Liver (tissue), 9 donors: ENCODE data around the gene GNG13. TPM values are rescaled to one million over a fixed set of nuclear protein-coding genes. Genes with fewer than 3 reads are reported as not detected.

Source experiments
- DNase-seq: peaks from one replicate; pipeline ENCODE4 v3.0.0-alpha.2; 2017; ENCODE audit warnings: low spot score
- H3K27ac ChIP-seq, 2 donors: one replicate each; pipeline ENCODE4 v1.7.0; 2013; ENCODE audit warnings: inconsistent platforms in 2 of 2, low read length in 2 of 2, control low read depth in 1 of 2, low read depth in 1 of 2, mild to moderate bottlenecking in 1 of 2
- H3K27me3 ChIP-seq, 4 donors: one replicate each; pipeline versions ENCODE4 v1.6.1 to v1.7.0; 2013; ENCODE audit warnings: low read length in 3 of 4, inconsistent platforms in 1 of 4, mild to moderate bottlenecking in 1 of 4, moderate library complexity in 1 of 4; ENCODE audit not compliant: control insufficient read depth in 4 of 4, insufficient read depth in 4 of 4
- H3K36me3 ChIP-seq, 4 donors: one replicate each; pipeline versions ENCODE4 v1.6.1 to v1.7.0; 2013; ENCODE audit warnings: low read length in 3 of 4, mild to moderate bottlenecking in 3 of 4, low read depth in 1 of 4, moderate library complexity in 1 of 4; ENCODE audit not compliant: control insufficient read depth in 4 of 4, insufficient read depth in 3 of 4
- H3K4me1 ChIP-seq, 4 donors: one replicate each; pipeline versions ENCODE4 v1.6.1 to v1.7.0; 2013; ENCODE audit warnings: low read length in 3 of 4, mild to moderate bottlenecking in 3 of 4, moderate library complexity in 1 of 4; ENCODE audit not compliant: control insufficient read depth in 4 of 4, insufficient read depth in 4 of 4
- H3K4me3 ChIP-seq, 3 donors: one replicate each; pipeline versions ENCODE4 v1.6.1 to v1.7.0; 2013; ENCODE audit warnings: low read length in 3 of 3, control low read depth in 1 of 3, low read depth in 1 of 3, mild to moderate bottlenecking in 1 of 3
- H3K9ac ChIP-seq, 2 donors: one replicate each; pipeline ENCODE4 v1.7.0; 2013; ENCODE audit warnings: low read length in 2 of 2, mild to moderate bottlenecking in 2 of 2, moderate library complexity in 2 of 2, control low read depth in 1 of 2, low read depth in 1 of 2
- H3K9me3 ChIP-seq, 4 donors: one replicate each; pipeline versions ENCODE4 v1.6.1 to v1.7.0; 2013; ENCODE audit warnings: low read length in 3 of 4; ENCODE audit not compliant: control insufficient read depth in 4 of 4
- CTCF ChIP-seq: fragments of 150-350 bp; IDR thresholded peaks from 2 replicates; pipeline ENCODE4 v1.5.1; 2017; ENCODE audit warnings: improper control_type of control experiment, low read depth, low read length; ENCODE audit not compliant: missing input control
- EGR1 ChIP-seq, 2 donors: IDR thresholded peaks; 2 replicates each; pipeline ENCODE4 v1.6.1; 2016 to 2018; ENCODE audit warnings: antibody characterized with exemption in 2 of 2, low read depth in 2 of 2
- FOXA1 ChIP-seq: IDR thresholded peaks from 2 replicates; pipeline ENCODE4 v1.6.1; 2016; ENCODE audit warnings: antibody characterized with exemption
- FOXA2 ChIP-seq: IDR thresholded peaks from 2 replicates; pipeline ENCODE4 v1.6.1; 2016; ENCODE audit warnings: antibody characterized with exemption
- GABPA ChIP-seq, 2 donors: IDR thresholded peaks in 1 of 2; conservative IDR thresholded peaks in 1 of 2; 2 replicates each; pipeline ENCODE4 v1.6.1; 2016; ENCODE audit warnings: antibody characterized with exemption in 2 of 2, mild to moderate bottlenecking in 1 of 2, moderate library complexity in 1 of 2
- HNF4A ChIP-seq, 2 donors: conservative IDR thresholded peaks; 2 replicates each; pipeline ENCODE4 v1.6.1; 2016; ENCODE audit warnings: antibody characterized with exemption in 2 of 2, mild to moderate bottlenecking in 2 of 2
- JUND ChIP-seq, 2 donors: IDR thresholded peaks; 2 replicates each; pipeline ENCODE4 v1.6.1; 2016; ENCODE audit warnings: antibody characterized with exemption in 2 of 2
- MAX ChIP-seq: IDR thresholded peaks from 2 replicates; pipeline ENCODE4 v1.6.1; 2016; ENCODE audit warnings: antibody characterized with exemption
- RAD21 ChIP-seq, 2 donors: IDR thresholded peaks; 2 replicates each; pipeline ENCODE4 v1.6.1; 2016; ENCODE audit warnings: antibody characterized with exemption in 2 of 2, mild to moderate bottlenecking in 2 of 2
- SP1 ChIP-seq: IDR thresholded peaks from 2 replicates; pipeline ENCODE4 v1.6.1; 2018; ENCODE audit warnings: antibody characterized with exemption, mild to moderate bottlenecking
- TAF1 ChIP-seq: conservative IDR thresholded peaks from 2 replicates; pipeline ENCODE4 v1.6.1; 2016; ENCODE audit warnings: antibody characterized with exemption, mild to moderate bottlenecking
- YY1 ChIP-seq: IDR thresholded peaks from 2 replicates; pipeline ENCODE4 v1.6.1; 2016; ENCODE audit warnings: antibody characterized with exemption, mild to moderate bottlenecking
- WGBS: extraction: QIAGEN DNeasy Blood & Tissue Kit; methylation state at CpG from one replicate; pipeline ENCODE4 v1.1.7; 2013; 5-methylcytosine and 5-hydroxymethylcytosine counted together
- polyA plus RNA-seq, 2 donors: library from polyadenylated mRNA; stranded (reverse) in 1 of 2; unstranded in 1 of 2; fragments of 200-250 nt in 1 of 2; fragments of >200 nt in 1 of 2; fragmentation: Nextera tagmentation in 1 of 2; extraction: Ambion mirVana in 1 of 2; gene quantifications; one replicate each; pipeline versions ENCODE4 v1.2.1 to v1.2.3, GENCODE V29; 2013 to 2015
- total RNA-seq, 2 donors: library from RNA; depleted of rRNA; stranded (reverse); fragments of >200 nt; gene quantifications; one replicate each; pipeline ENCODE4 v1.2.3, GENCODE V29; 2014
- TF ChIP-seq, protein P1 (sequence below): IDR thresholded peaks from 2 replicates; pipeline ENCODE4 v1.6.1; 2016; ENCODE audit warnings: antibody characterized with exemption
- TF ChIP-seq, protein P2 (sequence below): IDR thresholded peaks from 2 replicates; pipeline ENCODE4 v1.6.1; 2016; ENCODE audit warnings: antibody characterized with exemption
- donor health status: healthy.
- donor health status: healthy.
- donor health status: healthy.
- donor health status: healthy.
- donor health status: healthy.

Gene GNG13
- total and polyA plus RNA-seq, 4 donors = not detected

- DNase-seq = no peak
- TF ChIP-seq RAD21 (IDR thresholded peaks at IDR 0.05) (peak in 1 of 2 donors; percentile 70), CTCF (peak; percentile 24), TAF1 (no peak), EGR1 (IDR thresholded peaks at IDR 0.05; ENCODE audit: low read depth in 2 of 2) (no peak), MAX (no peak)
- no peak overlapping the region for H3K9ac ChIP-seq
- no peak overlapping the region for H3K4me3 ChIP-seq
- WGBS = 13% methylated on average over 67 of the region's 67 CpGs
- H3K9me3 ChIP-seq = no peaks in the 10 kb centered on the region
- peaks cover 0 to 4% (median under 1%) of the 10 kb centered on the region in 4 donors for H3K4me1 ChIP-seq
- H3K36me3 ChIP-seq = no peaks in the 10 kb centered on the region
- peaks cover 2 to 9% (median 6%) of the 10 kb centered on the region in 4 donors for H3K27me3 ChIP-seq
- no peak overlapping the region for H3K27ac ChIP-seq
Observed at GRCh38 chr16:813204-813915, 12.8 kb upstream of the GNG13 start.

DNA sequence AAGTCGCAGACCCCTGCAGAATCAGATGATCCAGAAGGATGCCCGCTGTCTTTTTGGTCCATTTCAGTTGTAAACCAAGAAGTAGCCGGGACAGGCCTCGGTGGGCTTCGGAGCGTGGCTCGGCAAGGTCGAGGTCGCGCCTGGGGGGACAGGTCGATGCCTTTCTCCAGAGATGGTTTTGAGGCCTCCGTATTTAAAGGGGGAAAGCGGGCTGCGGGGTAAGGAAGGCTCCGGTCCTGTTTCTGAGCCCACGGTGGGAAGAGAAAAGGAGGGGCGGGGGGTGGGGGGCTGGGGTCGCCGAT lies 7.5 kb upstream of the GNG13 start:
- Histone ChIP-seq H3K36me3 (no peaks in the 10 kb centered on the region), H3K4me3 (peak overlapping the region; percentile 44 to 89 (median 63)), H3K4me1 (peaks cover 0 to 10% (median 5%) of the 10 kb centered on the region in 4 donors), H3K27ac (no peak overlapping the region), H3K27me3 (peaks cover 0 to under 1% (median 0%) of the 10 kb centered on the region in 4 donors), H3K9me3 (no peaks in the 10 kb centered on the region), H3K9ac (no peak overlapping the region)
- TF ChIP-seq, protein P1, sequence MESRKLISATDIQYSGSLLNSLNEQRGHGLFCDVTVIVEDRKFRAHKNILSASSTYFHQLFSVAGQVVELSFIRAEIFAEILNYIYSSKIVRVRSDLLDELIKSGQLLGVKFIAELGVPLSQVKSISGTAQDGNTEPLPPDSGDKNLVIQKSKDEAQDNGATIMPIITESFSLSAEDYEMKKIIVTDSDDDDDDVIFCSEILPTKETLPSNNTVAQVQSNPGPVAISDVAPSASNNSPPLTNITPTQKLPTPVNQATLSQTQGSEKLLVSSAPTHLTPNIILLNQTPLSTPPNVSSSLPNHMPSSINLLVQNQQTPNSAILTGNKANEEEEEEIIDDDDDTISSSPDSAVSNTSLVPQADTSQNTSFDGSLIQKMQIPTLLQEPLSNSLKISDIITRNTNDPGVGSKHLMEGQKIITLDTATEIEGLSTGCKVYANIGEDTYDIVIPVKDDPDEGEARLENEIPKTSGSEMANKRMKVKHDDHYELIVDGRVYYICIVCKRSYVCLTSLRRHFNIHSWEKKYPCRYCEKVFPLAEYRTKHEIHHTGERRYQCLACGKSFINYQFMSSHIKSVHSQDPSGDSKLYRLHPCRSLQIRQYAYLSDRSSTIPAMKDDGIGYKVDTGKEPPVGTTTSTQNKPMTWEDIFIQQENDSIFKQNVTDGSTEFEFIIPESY = no peak
- TF ChIP-seq FOXA1 = no peak
- TF ChIP-seq CTCF = no peak
- TF ChIP-seq JUND (IDR thresholded peaks at IDR 0.05) = no peak
- TF ChIP-seq EGR1 (IDR thresholded peaks at IDR 0.05; ENCODE audit: low read depth in 2 of 2) = no peak
- no peak for TF ChIP-seq SP1
- no peak for TF ChIP-seq YY1
- TF ChIP-seq, protein P2, sequence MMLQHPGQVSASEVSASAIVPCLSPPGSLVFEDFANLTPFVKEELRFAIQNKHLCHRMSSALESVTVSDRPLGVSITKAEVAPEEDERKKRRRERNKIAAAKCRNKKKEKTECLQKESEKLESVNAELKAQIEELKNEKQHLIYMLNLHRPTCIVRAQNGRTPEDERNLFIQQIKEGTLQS = no peak
- TF ChIP-seq HNF4A (conservative IDR thresholded peaks at IDR 0.05) = no peak
- no peak for TF ChIP-seq GABPA (IDR thresholded peaks at IDR 0.05 in 1 of 2, conservative IDR thresholded peaks at IDR 0.05 in 1 of 2)
- TF ChIP-seq TAF1 = no peak
- no peak for TF ChIP-seq FOXA2
- no peak for TF ChIP-seq RAD21 (IDR thresholded peaks at IDR 0.05)
- WGBS = 28% methylated on average over 19 of the region's 19 CpGs
- DNase-seq = no peak
